Measurements from ENCODE around the gene SUSD3. TPM values are rescaled to one million over a fixed set of nuclear protein-coding genes. Genes with fewer than 3 reads are reported as not detected.

Gene SUSD3
- total and polyA plus RNA-seq, 10 of the 15 experiments (the other 5 are each of a cell fraction or from before 2014, with no cell fraction given): 2.5 to 92.0 (median 31.1) TPM

GRCh38 chr9:93027750-93028149 is 30.8 kb upstream of the SUSD3 start (continued):
- TF ChIP-seq CTCF (IDR thresholded peaks at IDR 0.05 in 2 of 3, conservative IDR thresholded peaks at IDR 0.05 in 1 of 3; ENCODE audit: control insufficient read depth in 2 of 3, extremely low read depth in 1 of 3, insufficient read depth in 1 of 3, low read depth in 3 of 3, low read length in 3 of 3): no peak
- TF ChIP-seq, protein P1, sequence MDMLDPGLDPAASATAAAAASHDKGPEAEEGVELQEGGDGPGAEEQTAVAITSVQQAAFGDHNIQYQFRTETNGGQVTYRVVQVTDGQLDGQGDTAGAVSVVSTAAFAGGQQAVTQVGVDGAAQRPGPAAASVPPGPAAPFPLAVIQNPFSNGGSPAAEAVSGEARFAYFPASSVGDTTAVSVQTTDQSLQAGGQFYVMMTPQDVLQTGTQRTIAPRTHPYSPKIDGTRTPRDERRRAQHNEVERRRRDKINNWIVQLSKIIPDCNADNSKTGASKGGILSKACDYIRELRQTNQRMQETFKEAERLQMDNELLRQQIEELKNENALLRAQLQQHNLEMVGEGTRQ (IDR thresholded peaks at IDR 0.05; ENCODE audit: borderline replicate concordance, low read depth, low read length): no peak
- TF ChIP-seq SPI1 (IDR thresholded peaks at IDR 0.05; ENCODE audit: borderline replicate concordance, insufficient read depth, low read depth, low read length): no peak
- no peak for TF ChIP-seq CEBPZ (IDR thresholded peaks at IDR 0.05; ENCODE audit: low read depth, low read length)
